ENCODE data around the gene PFKFB4. TPM values are rescaled to one million over a fixed set of nuclear protein-coding genes. Genes with fewer than 3 reads are reported as not detected.

The PFKFB4 gene
- total and polyA plus RNA-seq, 2 of the 8 experiments (the other 6 are each of a cell fraction or from before 2014, with no cell fraction given): 10.7 to 20.1 TPM

- TF ChIP-seq POU5F1 (IDR thresholded peaks at IDR 0.05; ENCODE audit: low read depth, low read length) (peak; percentile 13; the same call in 1 of the 2 replicates), NANOG (IDR thresholded peaks at IDR 0.05; ENCODE audit: insufficient read depth, low read depth, low read length, poor library complexity, severe bottlenecking) (peak; percentile 89), TBP (IDR thresholded peaks at IDR 0.05; ENCODE audit: low read depth, low read length) (peak; percentile 44; the same call in 1 of the 2 replicates), KDM5A (IDR thresholded peaks at IDR 0.05; ENCODE audit: low read length) (no peak), MAX (IDR thresholded peaks at IDR 0.05) (peak; percentile 82), CEBPB (IDR thresholded peaks at IDR 0.05; ENCODE audit: low read depth, low read length) (no peak), CREB1 (IDR thresholded peaks at IDR 0.05) (peak; percentile 59), CTBP2 (IDR thresholded peaks at IDR 0.05; ENCODE audit: borderline replicate concordance, insufficient read depth, insufficient read length, low read length) (peak; percentile 82), KDM4A (IDR thresholded peaks at IDR 0.05; ENCODE audit: low read depth, low read length, severe bottlenecking) (no peak), JUND (IDR thresholded peaks at IDR 0.05; ENCODE audit: low read length) (0 out of 2 replicates have a peak, but pooled peaks have one; percentile 22), SAP30 (IDR thresholded peaks at IDR 0.05; ENCODE audit: insufficient read depth, insufficient replicate concordance, low read length) (no peak), BCL11A (IDR thresholded peaks at IDR 0.05; ENCODE audit: low read depth in 2 of 2, low read length in 2 of 2) (peak in 1 of 2 experiments; percentile 19), SP1 (IDR thresholded peaks at IDR 0.05; ENCODE audit: low read depth, low read length) (peak; percentile 93), FOSL1 (IDR thresholded peaks at IDR 0.05; ENCODE audit: insufficient read depth, low read depth, low read length) (no peak), MAFK (IDR thresholded peaks at IDR 0.05; ENCODE audit: low read depth, low read length) (peak; percentile 63; the same call in 1 of the 2 replicates), JUN (IDR thresholded peaks at IDR 0.05; ENCODE audit: low read depth, low read length) (no peak)
These were observed 82.0 kb downstream of the PFKFB4 start (continued) for GRCh38 chr3:48474619-48475018.

All from H1 (cell line).